CD8-positive, alpha-beta memory T cell (primary cell): Measurements from ENCODE around the gene RAB6B. TPM values are rescaled to one million over a fixed set of nuclear protein-coding genes. Genes with fewer than 3 reads are reported as not detected.

Source experiments
- CTCF ChIA-PET: fragments of 350-600 bp; sonication (Branson Sonifier 250); formaldehyde crosslinking; loops from one replicate; lab custom pipeline; 2021; ENCODE audit warnings: antibody characterized with exemption; lab: Charles Lee
- POLR2A ChIA-PET: fragments of 350-600 bp; sonication (Branson Sonifier 250); formaldehyde crosslinking; loops from one replicate; lab custom pipeline; 2021; ENCODE audit warnings: antibody characterized with exemption; lab: Charles Lee
- DNase-seq, 5 donors: peaks; one replicate each; pipeline versions ENCODE4 v3.0.0 to v3.0.0-alpha.2; 2020 to 2022; ENCODE audit warnings: mixed read lengths in 1 of 5
- H3K27ac ChIP-seq: one replicate; pipeline ENCODE4 v1.7.0; 2013; ENCODE audit warnings: low read depth, mild to moderate bottlenecking, low read length, moderate library complexity
- H3K27me3 ChIP-seq: 2 replicates; pipeline ENCODE4 v1.7.0; 2013; ENCODE audit warnings: low read length, mild to moderate bottlenecking; ENCODE audit not compliant: insufficient read depth, poor library complexity, severe bottlenecking
- H3K36me3 ChIP-seq: 2 replicates; pipeline ENCODE4 v1.7.0; 2013; ENCODE audit warnings: mild to moderate bottlenecking, low read length, moderate library complexity; ENCODE audit not compliant: insufficient read depth
- H3K4me1 ChIP-seq: 2 replicates; pipeline ENCODE4 v1.7.0; 2013; ENCODE audit warnings: mild to moderate bottlenecking, low read length, moderate library complexity; ENCODE audit not compliant: insufficient read depth
- H3K4me3 ChIP-seq: 2 replicates; pipeline ENCODE4 v1.7.0; 2013; ENCODE audit warnings: mild to moderate bottlenecking, low read length
- H3K9me3 ChIP-seq: 2 replicates; pipeline ENCODE4 v1.7.0; 2013; ENCODE audit warnings: mild to moderate bottlenecking, low read length
- H3K27ac Mint-ChIP-seq, 8 donors: one replicate each; pipeline ENCODE4 v1.8.0; 2020 to 2021; ENCODE audit warnings: mixed read lengths in 8 of 8, mild to moderate bottlenecking in 6 of 8, inconsistent platforms in 3 of 8, moderate library complexity in 3 of 8
- H3K27me3 Mint-ChIP-seq, 2 donors: one replicate each; pipeline ENCODE4 v1.8.0; 2020 to 2021; ENCODE audit warnings: mixed read lengths in 2 of 2, mild to moderate bottlenecking in 1 of 2, moderate library complexity in 1 of 2
- H3K36me3 Mint-ChIP-seq, 3 donors: one replicate each; pipeline ENCODE4 v1.8.0; 2020 to 2021; ENCODE audit warnings: mixed read lengths in 3 of 3, inconsistent platforms in 1 of 3, mild to moderate bottlenecking in 1 of 3
- H3K4me1 Mint-ChIP-seq, 3 donors: one replicate each; pipeline ENCODE4 v1.8.0; 2020 to 2021; ENCODE audit warnings: mixed read lengths in 3 of 3, inconsistent platforms in 1 of 3, mild to moderate bottlenecking in 1 of 3
- H3K4me3 Mint-ChIP-seq, 7 donors: one replicate each; pipeline ENCODE4 v1.8.0; 2020 to 2021; ENCODE audit warnings: mixed read lengths in 7 of 7, mild to moderate bottlenecking in 6 of 7, moderate library complexity in 4 of 7, inconsistent platforms in 2 of 7
- H3K9me3 Mint-ChIP-seq, 5 donors: one replicate each; pipeline ENCODE4 v1.8.0; 2020 to 2022; ENCODE audit warnings: mixed read lengths in 5 of 5, mild to moderate bottlenecking in 3 of 5, moderate library complexity in 2 of 5, inconsistent platforms in 1 of 5
- polyA plus RNA-seq: library from polyadenylated mRNA; unstranded; fragments of 300-500 nt; fragmentation: Illumina TruSeq; gene quantifications from one replicate; pipeline ENCODE4 v1.2.3, GENCODE V29; 2021
- total RNA-seq, 2 experiments: library from RNA; stranded (reverse); gene quantifications; one replicate each; pipeline ENCODE4 v1.2.3, GENCODE V29; 2021

Gene RAB6B
- total and polyA plus RNA-seq, 3 experiments from 2014 or later = 0.24 to 1.7 (median 0.73) TPM

DNA sequence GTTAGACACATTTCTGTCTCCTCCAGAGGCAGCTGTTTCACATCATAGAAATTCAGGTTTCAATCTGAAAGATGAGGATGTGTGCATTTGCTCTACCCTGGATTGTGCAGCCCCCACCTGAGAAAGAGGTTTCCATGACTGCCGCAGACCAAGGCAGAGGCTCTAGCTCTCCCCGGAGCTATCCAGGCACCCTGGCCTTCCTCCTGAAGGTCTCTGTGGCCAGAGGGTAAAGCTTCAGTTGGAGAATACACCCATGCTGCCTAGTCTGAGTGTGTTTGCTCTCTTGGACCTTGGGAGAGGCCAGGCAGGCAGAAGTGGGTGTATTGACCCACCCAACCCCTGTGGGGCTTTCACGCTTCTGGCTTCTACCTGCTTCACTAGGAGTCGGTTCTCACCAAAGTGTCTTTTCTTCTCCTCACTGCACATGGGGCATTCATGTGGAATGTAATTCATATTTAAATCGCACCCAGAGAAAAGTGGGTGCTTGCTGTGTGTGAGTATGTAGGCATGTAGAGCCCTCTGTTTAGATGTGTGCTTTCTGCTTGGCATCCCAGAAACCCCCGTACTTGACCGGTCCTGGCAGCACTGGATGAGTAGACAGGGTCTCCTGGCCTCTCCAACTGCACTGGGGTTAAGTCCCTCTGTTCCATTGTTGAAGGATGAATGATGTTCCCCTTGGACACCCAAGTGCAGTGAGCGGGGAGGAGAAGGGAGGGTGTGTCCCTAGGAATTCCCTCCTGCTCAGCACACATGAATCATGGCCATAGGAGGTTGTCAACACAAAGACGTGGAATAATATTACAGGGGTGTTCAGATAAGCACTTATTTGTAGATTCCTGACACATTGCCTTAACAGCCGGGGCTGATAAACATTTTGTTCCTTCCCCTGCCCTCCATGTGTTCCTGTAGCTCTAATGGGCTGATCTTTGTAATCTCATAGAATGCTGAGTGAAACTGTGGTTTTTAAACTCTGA is 20.3 kb upstream of the RAB6B start:
- Mint-ChIP-seq H3K4me3 (no peak overlapping the region), H3K9me3 (peaks cover 0 to 7% (median 6%) of the 10 kb centered on the region in 5 donors), H3K4me1 (no peaks in the 10 kb centered on the region), H3K27ac (no peak overlapping the region), H3K36me3 (no peaks in the 10 kb centered on the region), H3K27me3 (peaks cover 26 to 42% of the 10 kb centered on the region in 2 donors)
- Histone ChIP-seq H3K27ac (no peak overlapping the region), H3K4me3 (no peak overlapping the region), H3K4me1 (no peaks in the 10 kb centered on the region), H3K36me3 (no peaks in the 10 kb centered on the region), H3K9me3 (no peaks in the 10 kb centered on the region), H3K27me3 (peaks cover 3% of the 10 kb centered on the region)
- DNase-seq = no peak
- ChIA-PET POLR2A (no interaction called here), CTCF (interaction anchor here (0.8 kb wide), 1 partner anchor 12 kb away, joined by 3 read pairs; no protein-coding TSS in a partner anchor)

DNA sequence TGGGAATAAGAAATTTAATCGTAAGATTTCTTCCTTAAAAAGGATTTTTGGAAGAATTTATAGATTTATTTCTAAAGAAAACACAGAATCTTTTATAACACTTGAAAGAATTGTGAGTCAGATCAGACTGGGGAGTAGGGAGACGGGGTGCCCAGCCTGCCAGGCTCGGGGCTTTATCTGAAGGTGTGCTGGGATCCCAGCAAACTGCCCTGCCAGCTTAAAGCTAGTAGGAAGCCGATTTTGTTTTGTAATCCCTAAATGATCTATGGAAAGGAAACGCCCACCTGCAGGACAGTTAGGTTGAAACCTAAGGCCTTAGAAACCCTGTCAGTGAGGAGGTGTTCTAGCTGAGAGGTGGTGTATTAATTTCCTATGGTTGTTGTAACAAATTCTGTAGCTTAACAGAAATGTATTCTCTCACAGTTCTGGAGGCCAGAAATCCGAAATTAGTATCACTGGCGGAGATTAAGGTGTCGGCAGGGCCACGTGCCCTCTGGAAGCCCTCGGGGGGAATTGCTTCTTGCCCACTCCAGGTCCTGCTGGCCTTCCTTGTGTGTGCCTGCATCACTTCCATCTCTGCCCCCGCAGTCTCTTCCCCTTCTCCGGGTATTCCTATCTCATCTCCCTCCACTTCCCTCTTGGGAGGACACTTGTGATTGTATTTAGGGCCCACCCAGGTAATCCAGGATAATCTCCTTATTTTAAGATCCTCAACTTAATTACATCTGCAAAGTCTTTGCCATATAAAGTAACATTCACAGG is 19.3 kb upstream of the RAB6B start:
- no peaks in the 10 kb centered on the region for H3K36me3 Mint-ChIP-seq
- H3K36me3 ChIP-seq = no peaks in the 10 kb centered on the region
- H3K27ac Mint-ChIP-seq = no peak overlapping the region
- no peak overlapping the region for H3K4me3 ChIP-seq
- DNase-seq = no peak
- H3K4me1 Mint-ChIP-seq = no peaks in the 10 kb centered on the region
- ChIA-PET POLR2A (no interaction called here), CTCF (no interaction called here)
- H3K4me1 ChIP-seq = no peaks in the 10 kb centered on the region
- peaks cover 29 to 38% of the 10 kb centered on the region in 2 donors for H3K27me3 Mint-ChIP-seq
- no peaks in the 10 kb centered on the region for H3K9me3 ChIP-seq
- no peak overlapping the region for H3K4me3 Mint-ChIP-seq
- no peak overlapping the region for H3K27ac ChIP-seq
- peaks cover 0 to 7% (median 6%) of the 10 kb centered on the region in 5 donors for H3K9me3 Mint-ChIP-seq
- H3K27me3 ChIP-seq = peaks cover 3% of the 10 kb centered on the region

DNA sequence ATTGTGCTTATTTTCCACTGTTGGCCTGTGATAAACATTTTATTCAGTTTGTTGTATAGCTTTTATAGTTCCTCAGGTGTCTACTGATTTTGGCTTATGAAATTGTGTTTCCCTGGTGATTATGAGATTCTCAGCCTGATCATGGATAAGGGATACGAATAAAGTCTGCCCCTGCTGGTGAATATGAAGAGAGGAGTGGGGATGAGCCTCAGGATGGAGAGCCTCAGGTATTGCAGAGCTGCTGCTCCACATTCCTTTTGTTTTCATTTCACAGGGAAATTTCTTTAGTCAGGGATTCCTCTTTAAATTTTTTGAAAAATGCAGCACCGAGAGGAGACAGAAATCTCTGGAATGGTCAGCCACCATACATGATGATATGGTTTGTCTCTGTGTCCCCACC is 14.7 kb upstream of the RAB6B start:
- H3K9me3 ChIP-seq = no peaks in the 10 kb centered on the region
- no peaks in the 10 kb centered on the region for H3K4me1 ChIP-seq
- H3K27me3 Mint-ChIP-seq = peaks cover 8 to 26% of the 10 kb centered on the region in 2 donors
- no peak for DNase-seq
- no peak overlapping the region for H3K4me3 Mint-ChIP-seq
- peaks cover 0 to 3% (median 0%) of the 10 kb centered on the region in 5 donors for H3K9me3 Mint-ChIP-seq
- ChIA-PET POLR2A (no interaction called here), CTCF (interaction anchor here (1.0 kb wide), 1 partner anchor 13 kb away, joined by 3 read pairs; no protein-coding TSS in a partner anchor)
- H3K36me3 ChIP-seq = no peaks in the 10 kb centered on the region
- H3K27ac ChIP-seq = no peak overlapping the region
- peaks cover 1% of the 10 kb centered on the region for H3K27me3 ChIP-seq
- H3K36me3 Mint-ChIP-seq = no peaks in the 10 kb centered on the region
- no peak overlapping the region for H3K27ac Mint-ChIP-seq
- no peaks in the 10 kb centered on the region for H3K4me1 Mint-ChIP-seq
- H3K4me3 ChIP-seq = no peak overlapping the region

DNA sequence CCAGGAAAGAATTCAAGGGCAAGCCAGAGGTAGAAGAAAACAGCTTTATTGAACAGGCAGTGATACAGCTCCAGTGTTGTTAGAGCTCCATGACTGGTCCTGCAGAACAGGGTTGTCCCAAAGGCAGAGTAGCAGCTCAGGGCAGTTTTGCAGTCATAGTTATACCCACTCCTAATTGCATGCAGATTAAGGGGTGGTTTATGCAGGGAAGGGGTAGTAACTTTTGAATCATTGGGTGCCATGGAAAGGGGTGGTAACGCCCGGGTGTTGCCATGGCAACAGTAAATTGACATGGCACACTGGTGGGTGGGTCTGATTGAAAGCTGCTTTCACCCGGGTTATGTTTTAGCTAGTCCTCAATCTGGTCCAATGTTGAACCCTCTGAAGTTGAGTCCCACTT is 9.7 kb upstream of the RAB6B start:
- Mint-ChIP-seq H3K9me3 (peaks cover 0 to 9% (median 3%) of the 10 kb centered on the region in 5 donors), H3K27me3 (peaks cover 14 to 33% of the 10 kb centered on the region in 2 donors), H3K36me3 (peaks cover 0 to 3% (median 0%) of the 10 kb centered on the region in 3 donors), H3K4me3 (no peak overlapping the region), H3K4me1 (no peaks in the 10 kb centered on the region), H3K27ac (no peak overlapping the region)
- DNase-seq = no peak
- Histone ChIP-seq H3K36me3 (no peaks in the 10 kb centered on the region), H3K4me1 (no peaks in the 10 kb centered on the region), H3K9me3 (no peaks in the 10 kb centered on the region), H3K4me3 (no peak overlapping the region), H3K27ac (no peak overlapping the region), H3K27me3 (peaks cover 5% of the 10 kb centered on the region)
- ChIA-PET CTCF (no interaction called here), POLR2A (no interaction called here)

DNA sequence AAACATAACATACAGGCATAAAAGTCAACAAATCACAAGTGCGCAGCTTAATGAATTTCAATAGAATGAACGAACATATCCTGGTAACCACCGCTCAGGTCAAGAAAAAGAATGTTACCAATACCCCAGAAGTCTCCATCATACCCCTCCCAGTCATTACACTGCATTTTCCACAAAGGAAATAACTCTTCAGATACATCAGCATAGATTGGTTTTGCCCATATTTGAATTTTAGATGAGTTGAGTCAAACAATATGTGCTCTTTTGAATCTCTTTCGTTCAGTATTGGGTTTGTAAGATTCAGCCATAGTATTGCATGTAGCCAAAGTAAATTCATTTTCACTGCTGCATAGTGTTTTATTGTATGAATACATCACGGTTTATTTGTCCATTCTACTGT is 6.2 kb upstream of the RAB6B start:
- H3K9me3 Mint-ChIP-seq = peaks cover 0 to 9% (median 3%) of the 10 kb centered on the region in 5 donors
- peaks cover 0 to 3% (median 0%) of the 10 kb centered on the region in 3 donors for H3K36me3 Mint-ChIP-seq
- no peaks in the 10 kb centered on the region for H3K36me3 ChIP-seq
- no peak overlapping the region for H3K4me3 Mint-ChIP-seq
- H3K4me1 ChIP-seq = no peaks in the 10 kb centered on the region
- no peak overlapping the region for H3K27ac ChIP-seq
- peaks cover 5% of the 10 kb centered on the region for H3K27me3 ChIP-seq
- no peak overlapping the region for H3K27ac Mint-ChIP-seq
- peaks cover 18 to 36% of the 10 kb centered on the region in 2 donors for H3K27me3 Mint-ChIP-seq
- no peak overlapping the region for H3K4me3 ChIP-seq
- ChIA-PET POLR2A (no interaction called here), CTCF (no interaction called here)
- H3K4me1 Mint-ChIP-seq = peaks cover 0 to 2% (median 2%) of the 10 kb centered on the region in 3 donors
- DNase-seq = no peak
- H3K9me3 ChIP-seq = no peaks in the 10 kb centered on the region

DNA sequence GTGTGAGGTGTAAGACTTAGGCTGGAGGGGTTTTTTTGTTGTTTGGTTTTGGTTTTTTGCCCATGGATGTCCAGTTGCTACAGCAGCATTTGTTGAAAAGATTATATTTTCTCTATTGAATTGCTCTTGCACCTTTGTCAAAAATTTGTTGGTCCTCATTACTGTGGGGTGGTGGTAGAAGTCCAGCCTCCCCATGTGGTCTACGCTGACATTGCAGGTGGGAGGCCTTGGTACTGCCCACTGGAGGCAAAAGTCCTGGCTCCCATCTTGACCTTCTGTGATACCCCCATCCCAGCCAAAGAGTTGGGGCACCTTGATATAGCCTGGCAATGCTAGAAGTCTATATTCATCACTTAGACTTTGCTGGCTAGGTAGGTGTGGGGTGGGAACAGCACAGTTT is 5.4 kb upstream of the RAB6B start:
- no peaks in the 10 kb centered on the region for H3K4me1 ChIP-seq
- no peaks in the 10 kb centered on the region for H3K9me3 ChIP-seq
- peak overlapping the region in 1 of 8 donors; percentile 32 for H3K27ac Mint-ChIP-seq
- peaks cover 23 to 41% of the 10 kb centered on the region in 2 donors for H3K27me3 Mint-ChIP-seq
- H3K27ac ChIP-seq = no peak overlapping the region
- ChIA-PET CTCF (no interaction called here), POLR2A (no interaction called here)
- H3K4me3 Mint-ChIP-seq = no peak overlapping the region
- H3K36me3 Mint-ChIP-seq = peaks cover 0 to 3% (median 0%) of the 10 kb centered on the region in 3 donors
- peaks cover 0 to 9% (median 3%) of the 10 kb centered on the region in 5 donors for H3K9me3 Mint-ChIP-seq
- H3K4me1 Mint-ChIP-seq = peaks cover 1 to 9% (median 7%) of the 10 kb centered on the region in 3 donors
- DNase-seq = no peak
- H3K27me3 ChIP-seq = peaks cover 5% of the 10 kb centered on the region
- no peaks in the 10 kb centered on the region for H3K36me3 ChIP-seq
- H3K4me3 ChIP-seq = no peak overlapping the region

DNA sequence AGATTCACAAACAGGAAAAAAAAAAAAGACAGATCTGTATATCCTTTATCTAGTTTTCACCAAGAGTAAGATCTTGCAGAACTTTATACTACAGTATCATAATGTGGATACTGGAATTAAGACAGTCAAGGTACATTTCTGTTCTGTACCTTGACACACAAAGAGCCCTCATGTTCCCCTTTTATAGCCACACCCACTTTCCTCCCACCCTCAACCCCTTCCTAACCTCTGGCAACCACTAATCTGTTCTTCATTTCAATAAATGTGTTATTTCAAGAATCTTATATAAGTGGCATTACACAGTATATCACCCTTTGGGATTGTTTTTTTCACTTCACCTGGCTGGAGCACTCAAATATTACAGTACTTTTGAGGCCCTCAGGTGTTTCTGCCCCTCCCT is 3.6 kb upstream of the RAB6B start:
- Mint-ChIP-seq H3K27me3 (peaks cover 16 to 35% of the 10 kb centered on the region in 2 donors), H3K36me3 (peaks cover 0 to 1% (median 0%) of the 10 kb centered on the region in 3 donors), H3K27ac (no peak overlapping the region), H3K9me3 (peaks cover 0 to 9% (median 3%) of the 10 kb centered on the region in 5 donors), H3K4me3 (no peak overlapping the region), H3K4me1 (peaks cover 1 to 15% (median 7%) of the 10 kb centered on the region in 3 donors)
- no peaks in the 10 kb centered on the region for H3K36me3 ChIP-seq
- POLR2A ChIA-PET = no interaction called here
- no peak for DNase-seq
- H3K27me3 ChIP-seq = no peaks in the 10 kb centered on the region
- no peaks in the 10 kb centered on the region for H3K4me1 ChIP-seq
- H3K9me3 ChIP-seq = no peaks in the 10 kb centered on the region
- H3K27ac ChIP-seq = no peak overlapping the region
- no peak overlapping the region for H3K4me3 ChIP-seq
- CTCF ChIA-PET = no interaction called here
